GM19238 (cell line): ENCODE data around the gene SAMM50.

Source experiments
- DNase-seq: peaks from one replicate; pipeline ENCODE4 v3.0.0; 2011; ENCODE audit warnings: low spot score; ENCODE audit not compliant: insufficient read length

Gene SAMM50

GRCh38 chr22:43955040-43955882, at the start of gene SAMM50:
TSS of gene SAMM50 (plus strand) at chr22:43955442. CDS start at chr22:43955578, 136 bp downstream.
- DNase-seq: peak; percentile 93

DNA sequence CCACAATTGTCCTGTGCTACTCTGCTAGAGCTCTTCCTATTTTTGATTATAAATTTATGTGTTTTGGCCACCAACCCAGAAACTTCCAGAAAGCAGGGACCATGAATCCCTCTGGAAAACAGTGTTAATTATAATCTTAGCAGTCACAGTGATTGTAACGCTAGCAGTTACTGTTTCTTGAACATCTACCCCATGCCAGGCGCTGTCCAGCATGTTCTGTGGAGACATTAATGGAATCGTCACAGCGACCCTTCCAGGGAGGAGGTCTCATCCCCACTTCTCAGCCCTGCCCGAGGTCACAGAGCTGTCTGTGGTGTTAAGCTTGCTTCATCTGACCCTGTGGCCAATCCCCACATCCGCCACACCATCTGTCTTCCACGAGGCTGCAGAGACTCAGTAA, 49.6 kb upstream of the SAMM50 start:
- DNase-seq: no peak

- no peak for DNase-seq
These were observed 45.5 kb upstream of the SAMM50 start for GRCh38 chr22:43909708-43910107.

DNA sequence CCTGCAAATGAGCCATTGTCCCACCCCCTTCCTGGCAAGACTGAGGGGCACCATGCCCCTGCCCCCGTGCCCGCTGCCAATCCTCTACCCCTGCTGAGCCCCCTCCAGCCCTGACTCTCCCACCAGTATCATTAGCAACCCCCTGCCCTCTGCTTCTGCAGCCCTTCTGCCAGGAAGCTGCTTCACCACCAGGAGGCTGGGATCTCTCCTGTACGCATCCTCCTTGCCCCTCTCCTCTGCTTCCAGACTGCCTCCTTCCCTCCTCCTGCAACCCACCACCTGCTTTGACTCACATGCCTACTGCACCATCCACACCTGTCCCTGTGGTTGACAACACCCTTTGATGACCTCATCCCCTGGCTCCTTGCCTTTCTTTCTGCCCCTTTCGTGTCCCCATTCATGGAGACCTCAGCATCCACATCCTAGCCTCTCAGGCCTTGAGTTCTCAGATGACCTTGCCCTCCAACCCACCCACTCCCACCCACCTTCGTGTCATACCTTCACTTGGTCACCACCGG, 45.0 kb upstream of the SAMM50 start:
- no peak for DNase-seq

DNA sequence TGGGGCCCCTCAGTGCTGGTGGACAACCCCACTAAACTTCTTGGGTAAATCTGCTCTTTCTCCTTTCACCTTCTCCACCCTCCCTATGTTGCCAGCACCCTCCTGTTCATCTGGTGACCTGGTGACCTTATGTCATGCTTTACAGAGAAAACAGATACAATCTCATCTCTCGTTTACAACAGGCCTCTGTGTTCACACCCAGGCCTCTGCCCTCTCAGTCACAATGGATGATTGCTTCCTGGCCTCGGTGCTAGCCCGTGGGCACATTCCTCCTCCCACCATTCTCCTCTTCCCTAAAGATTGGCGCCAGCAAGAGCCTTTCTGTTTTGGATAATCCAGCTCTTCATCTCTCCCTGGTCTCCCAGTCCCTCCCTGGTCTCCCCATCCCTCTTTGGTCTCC, 43.9 kb upstream of the SAMM50 start:
- DNase-seq: no peak

DNA sequence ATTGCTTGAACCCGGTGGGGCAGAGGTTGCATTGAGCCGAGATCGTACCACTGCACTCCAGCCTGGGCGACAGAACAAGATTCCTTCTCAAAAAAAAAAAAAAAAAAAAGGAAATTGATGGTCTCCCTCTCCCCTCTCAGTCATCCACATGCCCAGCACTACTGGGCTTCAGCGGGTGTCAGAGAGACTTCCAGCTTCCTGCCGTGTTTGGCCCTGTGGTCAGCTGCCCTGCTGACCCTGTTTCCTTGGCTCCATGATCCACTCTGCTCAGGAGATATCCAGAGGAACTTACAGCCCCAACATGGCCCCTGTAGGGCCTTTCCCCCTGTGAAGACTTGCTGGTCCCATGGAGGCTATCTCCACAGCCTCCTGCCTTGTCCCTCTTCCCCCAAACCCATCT, 37.7 kb upstream of the SAMM50 start:
- no peak for DNase-seq

GRCh38 chr22:43919106-43919973, 35.9 kb upstream of the SAMM50 start:
- DNase-seq: no peak

DNA sequence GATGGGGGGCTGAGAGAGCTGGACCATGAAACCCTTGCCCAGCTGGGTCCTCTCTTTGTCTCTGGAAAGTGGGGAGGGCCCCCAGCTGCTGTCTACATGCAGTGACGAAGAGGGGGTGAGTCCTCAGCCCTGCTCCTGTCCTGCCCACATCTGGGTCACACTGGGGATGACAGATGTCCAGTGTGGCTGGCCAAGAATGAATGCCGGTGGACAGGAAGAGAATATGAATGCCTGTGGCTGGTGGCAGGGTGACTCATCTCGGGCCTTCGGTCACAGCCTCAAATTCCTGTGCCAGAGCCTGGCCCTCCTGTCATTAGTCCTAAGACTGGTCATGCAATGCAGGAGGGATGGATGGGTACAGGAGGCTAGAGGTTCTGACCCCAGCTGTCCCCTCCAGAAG, 33.9 kb upstream of the SAMM50 start:
- no peak for DNase-seq

GRCh38 chr22:43922123-43922522, 33.1 kb upstream of the SAMM50 start:
- no peak for DNase-seq

DNA sequence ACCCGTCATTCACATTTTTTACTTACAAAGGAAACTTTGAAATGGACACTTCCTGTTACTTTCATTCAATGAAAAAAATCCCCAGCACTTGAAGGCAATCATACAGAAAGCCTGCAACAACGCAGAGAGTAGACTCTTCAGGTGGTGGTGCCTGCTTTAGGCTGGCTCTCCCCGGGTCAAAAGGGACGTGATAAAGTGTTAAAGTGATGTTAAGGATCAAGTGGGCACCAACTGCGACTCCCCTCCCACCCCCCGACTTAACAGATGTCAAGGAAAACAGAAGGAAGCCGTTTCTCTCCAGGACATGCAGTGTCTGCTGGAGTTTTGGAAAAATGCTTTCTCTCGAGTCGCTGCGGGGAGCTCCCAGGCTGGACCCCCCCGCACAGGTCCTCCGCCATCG, 32.1 kb upstream of the SAMM50 start:
- DNase-seq: no peak

DNA sequence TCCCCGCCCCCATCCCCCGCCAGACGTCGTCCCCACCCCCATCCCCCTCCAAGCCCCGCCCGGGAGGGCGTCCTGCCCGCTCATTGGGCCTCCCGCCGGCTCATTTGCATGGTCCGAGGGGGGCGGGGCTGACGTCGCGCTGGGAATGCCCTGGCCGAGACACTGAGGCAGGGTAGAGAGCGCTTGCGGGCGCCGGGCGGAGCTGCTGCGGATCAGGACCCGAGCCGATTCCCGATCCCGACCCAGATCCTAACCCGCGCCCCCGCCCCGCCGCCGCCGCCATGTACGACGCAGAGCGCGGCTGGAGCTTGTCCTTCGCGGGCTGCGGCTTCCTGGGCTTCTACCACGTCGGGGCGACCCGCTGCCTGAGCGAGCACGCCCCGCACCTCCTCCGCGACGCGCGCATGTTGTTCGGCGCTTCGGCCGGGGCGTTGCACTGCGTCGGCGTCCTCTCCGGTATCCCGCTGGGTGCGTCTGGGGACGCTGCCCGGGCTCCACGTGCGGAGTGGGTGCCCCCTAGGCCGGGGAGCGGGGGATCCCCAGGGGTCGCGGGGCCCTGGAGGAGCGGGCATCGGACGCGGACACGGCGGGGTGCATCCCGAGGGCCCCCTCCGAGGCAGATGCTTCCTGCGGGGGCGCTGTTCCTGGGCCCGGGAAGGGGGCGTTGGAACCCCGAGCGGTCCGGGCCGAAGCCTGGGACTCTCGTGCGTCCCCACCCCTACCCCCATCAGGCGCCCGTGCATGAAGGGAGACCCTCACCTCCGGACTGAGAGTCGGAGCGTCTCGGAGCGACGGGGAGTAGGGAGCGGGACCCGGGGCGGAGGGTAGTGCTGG, 31.4 kb upstream of the SAMM50 start, which contains the start of gene PNPLA3:
PNPLA3 (plus strand) TSS at position 175 of the 834 bp plus-strand sequence; CDS start at position 282, 107 bp downstream.
- DNase-seq: peak; percentile 69

- no peak for DNase-seq
These were observed 30.4 kb upstream of the SAMM50 start for GRCh38 chr22:43924877-43925276.

DNA sequence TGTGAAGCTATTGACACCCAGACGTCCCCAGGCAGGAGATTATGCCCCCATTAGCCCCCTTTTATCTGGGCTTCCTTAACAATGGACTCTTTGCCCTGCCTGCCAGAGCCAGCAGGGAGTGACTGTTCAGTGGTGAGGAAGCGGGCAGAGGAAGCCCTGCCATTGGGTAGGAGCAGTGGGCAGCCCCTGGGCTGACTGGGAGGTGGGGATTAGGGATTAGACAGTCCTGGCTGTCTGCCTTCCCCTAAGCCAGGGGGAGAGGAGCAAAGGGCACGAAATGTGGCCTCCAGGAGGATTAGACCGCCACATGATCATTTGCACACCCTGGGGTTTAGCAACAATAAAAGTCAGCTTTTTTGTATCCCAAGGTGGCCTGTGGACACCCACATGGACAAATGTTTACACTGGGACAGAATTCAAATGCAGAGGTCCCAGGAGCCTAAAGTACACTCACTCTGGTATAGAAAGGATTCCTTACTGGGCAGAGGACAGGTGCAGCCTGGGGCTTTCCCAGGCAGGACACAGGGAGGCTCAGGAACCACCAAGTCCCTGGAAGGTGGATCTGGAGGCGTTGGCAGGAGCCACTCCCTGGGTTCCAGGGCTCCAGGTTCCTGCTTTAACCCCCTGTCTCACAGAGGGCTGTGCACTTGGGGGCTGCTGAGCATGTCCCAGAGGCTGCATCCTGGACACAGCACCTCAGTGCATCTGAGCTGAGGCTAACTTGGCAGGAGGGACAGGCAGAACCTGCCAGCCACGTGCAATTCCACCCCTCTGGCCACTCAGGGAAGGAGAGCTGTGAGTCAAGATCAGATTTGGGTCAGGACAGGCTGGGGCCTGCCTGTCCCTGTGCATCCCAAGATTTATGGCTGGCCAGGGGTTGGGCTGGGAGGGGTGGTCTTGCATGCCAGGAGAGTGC, 29.6 kb upstream of the SAMM50 start:
- no peak for DNase-seq

- DNase-seq: no peak
These were observed 28.9 kb upstream of the SAMM50 start for GRCh38 chr22:43926349-43926710.

DNA sequence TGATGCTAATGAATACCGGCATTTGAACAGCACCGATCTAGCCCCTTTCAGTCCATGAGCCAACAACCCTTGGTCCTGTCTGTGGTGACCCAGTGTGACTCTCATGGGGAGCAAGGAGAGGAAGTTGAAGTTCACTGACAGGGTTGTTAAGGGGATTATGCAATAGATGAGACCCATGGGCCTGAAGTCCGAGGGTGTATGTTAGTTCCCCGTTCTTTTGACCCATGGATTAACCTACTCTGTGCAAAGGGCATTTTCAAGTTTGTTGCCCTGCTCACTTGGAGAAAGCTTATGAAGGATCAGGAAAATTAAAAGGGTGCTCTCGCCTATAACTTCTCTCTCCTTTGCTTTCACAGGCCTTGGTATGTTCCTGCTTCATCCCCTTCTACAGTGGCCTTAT, 26.8 kb upstream of the SAMM50 start:
- DNase-seq: no peak

DNA sequence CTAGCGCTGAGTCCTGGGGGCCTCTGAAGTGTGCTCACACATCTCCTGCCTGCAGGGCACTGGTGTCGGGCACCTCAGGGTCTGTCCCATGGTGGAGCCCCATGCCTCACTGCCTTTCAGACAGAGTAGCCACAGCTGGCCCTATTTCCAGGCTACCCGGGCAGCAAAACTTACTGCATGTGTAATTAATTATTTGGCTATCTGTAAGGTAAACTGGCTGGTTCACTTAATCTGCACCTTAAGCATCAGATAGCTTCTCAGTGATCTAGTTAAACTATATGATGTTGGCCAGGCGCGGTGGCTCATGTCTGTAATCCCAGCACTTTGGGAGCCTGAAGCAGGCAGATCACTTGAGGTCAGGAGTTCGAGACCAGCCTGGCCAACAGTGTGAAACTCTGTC, 26.3 kb upstream of the SAMM50 start:
- no peak for DNase-seq

DNA sequence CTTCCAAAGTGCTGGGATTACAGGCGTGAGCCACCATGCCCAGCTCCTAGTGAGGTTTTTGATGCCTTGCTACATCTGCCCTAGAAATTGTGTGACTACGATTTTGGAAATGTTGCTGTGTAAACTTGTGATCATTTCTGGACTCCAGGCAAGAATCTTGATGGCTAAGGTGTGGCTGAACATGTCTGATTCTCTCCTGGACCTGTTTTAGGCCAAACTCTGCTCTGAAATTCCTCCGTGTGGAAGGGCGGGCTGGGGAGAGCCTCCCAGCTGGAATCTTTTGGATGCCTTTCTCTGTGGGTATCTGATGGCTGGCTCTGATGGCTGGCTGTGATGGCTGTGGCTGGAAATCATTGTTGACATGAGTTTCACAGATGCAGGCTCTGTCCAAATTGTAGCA, 23.5 kb upstream of the SAMM50 start:
- no peak for DNase-seq

DNA sequence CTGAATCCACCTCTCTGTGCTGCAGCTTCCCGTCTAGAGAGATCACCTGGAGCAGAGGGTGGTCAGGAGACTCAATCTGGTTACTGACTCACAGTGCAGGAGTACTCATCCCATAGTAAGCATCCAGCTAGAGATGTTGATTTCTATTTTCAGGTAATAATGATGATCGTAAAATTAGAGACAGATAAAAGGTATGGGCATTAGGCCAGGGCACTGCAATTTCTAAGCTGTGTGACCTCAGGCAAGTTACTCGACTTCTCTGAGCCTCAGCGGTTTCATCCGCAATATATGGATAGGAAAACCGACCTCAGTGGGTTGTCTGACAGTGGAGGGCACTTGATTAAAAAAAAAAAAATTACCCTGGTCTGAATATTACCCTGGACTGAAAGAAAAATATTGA, 13.8 kb upstream of the SAMM50 start:
- no peak for DNase-seq

GRCh38 chr22:43944670-43945430, 10.4 kb upstream of the SAMM50 start:
- DNase-seq: no peak
